K562 (cell line): ENCODE data around the gene DBP. TPM values are rescaled to one million over a fixed set of nuclear protein-coding genes. Genes with fewer than 3 reads are reported as not detected.

ENCODE experiments used
- CC2D1A ChIP-seq: fragments of 450-650 bp; IDR thresholded peaks from 2 replicates; pipeline ENCODE4 v1.6.1; 2017; ENCODE audit warnings: mild to moderate bottlenecking
- CHAMP1 ChIP-seq: fragments of 450-650 bp; IDR thresholded peaks from 2 replicates; pipeline ENCODE4 v1.6.1; 2016; ENCODE audit warnings: mild to moderate bottlenecking
- ELF1 ChIP-seq: fragments of 200-800 bp; sonication (Bioruptor generic); IDR thresholded peaks from 2 replicates; pipeline ENCODE4 v1.6.1; 2016; ENCODE audit warnings: missing genetic modification characterization, missing compliant biosample characterization
- EP300 ChIP-seq: IDR thresholded peaks from 2 replicates; pipeline ENCODE4 v1.6.1; 2012; ENCODE audit warnings: low read length, improper control_type of control experiment
- ESRRA ChIP-seq: fragments of 450-650 bp; IDR thresholded peaks from 2 replicates; pipeline ENCODE4 v1.6.1; 2014; ENCODE audit warnings: low read depth, mild to moderate bottlenecking, moderate library complexity, borderline replicate concordance
- GTF2A2 ChIP-seq: IDR thresholded peaks from 2 replicates; pipeline ENCODE4 v1.6.1; 2016; ENCODE audit warnings: mild to moderate bottlenecking, missing genetic modification characterization, missing compliant biosample characterization
- MIER1 ChIP-seq: fragments of 450-650 bp; IDR thresholded peaks from 2 replicates; pipeline ENCODE4 v1.6.1; 2016; ENCODE audit warnings: antibody characterized with exemption, mild to moderate bottlenecking, low read depth
- MTA3 ChIP-seq: fragments of 450-650 bp; formaldehyde crosslinking; IDR thresholded peaks from 2 replicates; pipeline ENCODE4 v1.6.1; 2017; ENCODE audit warnings: mild to moderate bottlenecking, borderline replicate concordance
- NR1H2 ChIP-seq: sonication (generic); formaldehyde crosslinking; IDR thresholded peaks from 2 replicates; pipeline ENCODE4 v1.4.0; 2020; ENCODE audit warnings: mild to moderate bottlenecking, missing genetic modification reagents
- PRDM10 ChIP-seq: fragments of 450-650 bp; IDR thresholded peaks from 2 replicates; pipeline ENCODE4 v1.6.1; 2018; ENCODE audit not compliant: partially characterized antibody
- RB1 ChIP-seq: fragments of 450-650 bp; IDR thresholded peaks from 2 replicates; pipeline ENCODE4 v1.6.1; 2017; ENCODE audit warnings: low read depth, mild to moderate bottlenecking
- RBM25 ChIP-seq: fragments of 200-400 bp; formaldehyde crosslinking; IDR thresholded peaks from 2 replicates; pipeline ENCODE4 v1.6.1; 2018; ENCODE audit warnings: low read length, low read depth, moderate library complexity; ENCODE audit not compliant: severe bottlenecking
- RFX1 ChIP-seq: fragments of 450-650 bp; IDR thresholded peaks from 2 replicates; pipeline ENCODE4 v1.6.1; 2016; ENCODE audit warnings: mild to moderate bottlenecking, moderate library complexity
- SMC3 ChIP-seq: conservative IDR thresholded peaks from 2 replicates; pipeline ENCODE4 v1.6.1; 2011; ENCODE audit warnings: low read depth, low read length, improper control_type of control experiment; ENCODE audit not compliant: insufficient read depth
- SP1 ChIP-seq: sonication (generic); formaldehyde crosslinking; IDR thresholded peaks from 2 replicates; pipeline ENCODE4 v1.8.1; 2022; ENCODE audit warnings: mild to moderate bottlenecking, missing genetic modification reagents
- STAG1 ChIP-seq: sonication (generic); formaldehyde crosslinking; IDR thresholded peaks from 2 replicates; pipeline ENCODE4 v1.5.0; 2020; ENCODE audit warnings: missing genetic modification reagents, borderline replicate concordance
- TFAP4 ChIP-seq: sonication (generic); formaldehyde crosslinking; IDR thresholded peaks from 2 replicates; pipeline ENCODE4 v1.8.0; 2022; ENCODE audit warnings: missing genetic modification reagents, mild to moderate bottlenecking, moderate library complexity, borderline replicate concordance
- XRCC4 ChIP-seq: IDR thresholded peaks from one replicate; pipeline ENCODE4 v1.6.1; 2011; ENCODE audit not compliant: insufficient read depth, insufficient read length; ENCODE audit errors: extremely low read depth
- ZNF133 ChIP-seq: fragments of 250-450 bp; sonication (Bioruptor Pico); IDR thresholded peaks from 2 replicates; pipeline ENCODE4 v1.4.0; 2020; ENCODE audit warnings: mild to moderate bottlenecking
- ZNF239 ChIP-seq: fragments of 250-450 bp; sonication (Bioruptor Pico); IDR thresholded peaks from 2 replicates; pipeline ENCODE4 v1.4.0; 2020; ENCODE audit warnings: mild to moderate bottlenecking
- ZNF263 ChIP-seq: sonication (generic); formaldehyde crosslinking; IDR thresholded peaks from 2 replicates; pipeline ENCODE4 v1.8.0; 2022; ENCODE audit warnings: mild to moderate bottlenecking, missing genetic modification reagents, borderline replicate concordance
- polyA plus RNA-seq, 8 experiments: library from polyadenylated mRNA; depleted of rRNA in 4 of 8; stranded (reverse) in 5 of 8; unstranded in 3 of 8; fragments of >200 nt; fragmentation: Nextera tagmentation in 2 of 8; fragmentation: Illumina TruSeq in 1 of 8; extraction: Ambion mirVana in 2 of 8; extraction: Trizol in 1 of 8; gene quantifications; 2 replicates each; pipeline versions ENCODE4 v1.2.1 to v1.2.3, GENCODE V29; 2011 to 2014; ENCODE audit warnings: inconsistent platforms in 1 of 8, missing spikeins in 1 of 8
- total RNA-seq, 7 experiments: library from RNA; depleted of rRNA in 6 of 7; stranded (reverse); fragments of >200 nt in 6 of 7; fragmentation: Illumina TruSeq in 2 of 7; extraction: Trizol in 2 of 7; gene quantifications; 2 replicates each; pipeline versions ENCODE4 v1.2.1 to v1.2.3, GENCODE V29; 2011 to 2021; ENCODE audit warnings: low replicate concordance in 1 of 7

The DBP gene
- total and polyA plus RNA-seq, 9 of the 15 experiments (the other 6 are each of a cell fraction or from before 2014, with no cell fraction given), result 0.25 to 5.5 (median 1.8) TPM

- TF ChIP-seq ZNF239 (CRISPR knock-in tag), result no peak
- no peak for TF ChIP-seq EP300
- TF ChIP-seq ZNF263 (CRISPR knock-in tag), result no peak; the same call in 1 of the 2 replicates
- peak; percentile 33 for TF ChIP-seq RBM25
- no peak for TF ChIP-seq CHAMP1
- TF ChIP-seq NR1H2, result no peak
- no peak for TF ChIP-seq ZNF133 (CRISPR knock-in tag)
- TF ChIP-seq TFAP4 (CRISPR knock-in tag), result 0 out of 2 replicates have a peak, but pooled peaks have one; percentile 23
- peak; percentile 53; the same call in 1 of the 2 replicates for TF ChIP-seq SP1
- TF ChIP-seq XRCC4, result no peak
- TF ChIP-seq PRDM10, result peak; percentile 87
- no peak for TF ChIP-seq RFX1
- peak; percentile 73; the same call in 1 of the 2 replicates for TF ChIP-seq STAG1 (CRISPR knock-in tag)
- TF ChIP-seq GTF2A2 (tag), result no peak
- TF ChIP-seq ESRRA, result peak; percentile 21; the same call in 1 of the 2 replicates
- TF ChIP-seq MTA3, result 0 out of 2 replicates have a peak, but pooled peaks have one; percentile 27
- peak; percentile 68; the same call in 1 of the 2 replicates for TF ChIP-seq RB1
- TF ChIP-seq SMC3, result peak; percentile 41
- TF ChIP-seq CC2D1A, result 0 out of 2 replicates have a peak, but pooled peaks have one; percentile 30
- no peak for TF ChIP-seq ELF1 (tag)
- TF ChIP-seq MIER1, result no peak
These were observed 28.3 kb downstream of the DBP start (continued) for GRCh38 chr19:48608798-48609263.
